ENCODE measurements around the gene SATB2.
A peak's percentile ranks its signal among the peaks of the same experiment; 100 is the strongest.

Gene SATB2

GRCh38 chr2:199465988-199466691 lies 8.4 kb upstream of the SATB2 start:
- no peak for DNase-seq (ENCODE audit: low read depth in 3 of 3)

- no peak for DNase-seq (ENCODE audit: low read depth in 3 of 3)
Measured at GRCh38 chr2:199465390-199465789, 7.7 kb upstream of the SATB2 start.

GRCh38 chr2:199464606-199465352 lies 7.0 kb upstream of the SATB2 start:
- no peak for DNase-seq (ENCODE audit: low read depth in 3 of 3)

- no peak for DNase-seq (ENCODE audit: low read depth in 3 of 3)
Measured at GRCh38 chr2:199463708-199464605, 6.2 kb upstream of the SATB2 start.

GRCh38 chr2:199462956-199463692 lies 5.4 kb upstream of the SATB2 start:
- DNase-seq (ENCODE audit: low read depth in 3 of 3): peak in 1 of 3 experiments; percentile 62

- DNase-seq (ENCODE audit: low read depth in 3 of 3): no peak
Measured at GRCh38 chr2:199462347-199462955, 4.7 kb upstream of the SATB2 start.

GRCh38 chr2:199461711-199462346 lies 4.1 kb upstream of the SATB2 start:
- DNase-seq (ENCODE audit: low read depth in 3 of 3): no peak

GRCh38 chr2:199460846-199461710 lies 3.3 kb upstream of the SATB2 start:
- no peak for DNase-seq (ENCODE audit: low read depth in 3 of 3)

- DNase-seq (ENCODE audit: low read depth in 3 of 3): no peak
Measured at GRCh38 chr2:199460101-199460671, 2.4 kb upstream of the SATB2 start.

GRCh38 chr2:199459286-199460100 lies 1.8 kb upstream of the SATB2 start:
- peak in 2 of 3 experiments; percentile 37 to 72 for DNase-seq (ENCODE audit: low read depth in 3 of 3)

GRCh38 chr2:199458806-199459285 lies 1.1 kb upstream of the SATB2 start:
- no peak for DNase-seq (ENCODE audit: low read depth in 3 of 3)

GRCh38 chr2:199458009-199458805 lies 468 bp upstream of the SATB2 start:
- DNase-seq (ENCODE audit: low read depth in 3 of 3): no peak

GRCh38 chr2:199456383-199457146 lies 1.2 kb downstream of the SATB2 start:
- DNase-seq (ENCODE audit: low read depth in 3 of 3): no peak

- DNase-seq (ENCODE audit: low read depth in 3 of 3): no peak
Measured at GRCh38 chr2:199455545-199456382, 2.0 kb downstream of the SATB2 start.

GRCh38 chr2:199455210-199455544 lies 2.6 kb downstream of the SATB2 start:
- DNase-seq (ENCODE audit: low read depth in 3 of 3): no peak

- no peak for DNase-seq (ENCODE audit: low read depth in 3 of 3)
Measured at GRCh38 chr2:199452991-199453379, 4.8 kb downstream of the SATB2 start.
